ENCODE results near the gene TANC1.
"Not testable (repeated sequence)": the region's sequence is repeated elsewhere in the genome, so short reads cannot be mapped to it uniquely, and the experiment has no call there.

TANC1 gene

GRCh38 chr2:159090514-159091201 is 122.2 kb downstream of the TANC1 start:
- TF ChIP-seq CTCF (conservative IDR thresholded peaks at IDR 0.05; ENCODE audit: low read depth, low read length): no peak
- H3K4me3 ChIP-seq (ENCODE audit: low read length): no peak overlapping the region
- no peak for DNase-seq (ENCODE audit: low read depth)

GRCh38 chr2:159091381-159091780 is 122.9 kb downstream of the TANC1 start:
- DNase-seq (ENCODE audit: low read depth): no peak
- H3K4me3 ChIP-seq (ENCODE audit: low read length): no peak overlapping the region
- TF ChIP-seq CTCF (conservative IDR thresholded peaks at IDR 0.05; ENCODE audit: low read depth, low read length): no peak

GRCh38 chr2:159091976-159092375 is 123.5 kb downstream of the TANC1 start:
- no peak overlapping the region for H3K4me3 ChIP-seq (ENCODE audit: low read length)
- no peak for DNase-seq (ENCODE audit: low read depth)
- TF ChIP-seq CTCF (conservative IDR thresholded peaks at IDR 0.05; ENCODE audit: low read depth, low read length): no peak

- H3K4me3 ChIP-seq (ENCODE audit: low read length): no peak overlapping the region
- no peak for DNase-seq (ENCODE audit: low read depth)
- no peak for TF ChIP-seq CTCF (conservative IDR thresholded peaks at IDR 0.05; ENCODE audit: low read depth, low read length)
These were observed 125.1 kb downstream of the TANC1 start for GRCh38 chr2:159093497-159093896.

- peak; percentile 92 for DNase-seq (ENCODE audit: low read depth)
- H3K4me3 ChIP-seq (ENCODE audit: low read length): no peak overlapping the region
- no peak for TF ChIP-seq CTCF (conservative IDR thresholded peaks at IDR 0.05; ENCODE audit: low read depth, low read length)
These were observed 125.8 kb downstream of the TANC1 start for GRCh38 chr2:159094173-159094737.

GRCh38 chr2:159095813-159096212 is 127.4 kb downstream of the TANC1 start:
- no peak overlapping the region for H3K4me3 ChIP-seq (ENCODE audit: low read length)
- no peak for DNase-seq (ENCODE audit: low read depth)
- no peak for TF ChIP-seq CTCF (conservative IDR thresholded peaks at IDR 0.05; ENCODE audit: low read depth, low read length)

GRCh38 chr2:159096302-159096855 is 127.9 kb downstream of the TANC1 start:
- not testable (repeated sequence) for H3K4me3 ChIP-seq (ENCODE audit: low read length); DNase-seq (ENCODE audit: low read depth)

Measured in retinal pigment epithelial cell (primary cell).